ENCODE measurements around the gene PPM1B. TPM values are rescaled to one million over a fixed set of nuclear protein-coding genes. Genes with fewer than 3 reads are reported as not detected.

The PPM1B gene
- total and polyA plus RNA-seq, 2 of the 8 experiments (the other 6 are each of a cell fraction or from before 2014, with no cell fraction given): 43.6 to 126 TPM

- TF ChIP-seq JUN (IDR thresholded peaks at IDR 0.05; ENCODE audit: low read depth, low read length) (no peak), YY1 (IDR thresholded peaks at IDR 0.05; ENCODE audit: low read depth, low read length) (no peak), CTBP2 (IDR thresholded peaks at IDR 0.05; ENCODE audit: borderline replicate concordance, insufficient read depth, insufficient read length, low read length) (no peak), FOSL1 (IDR thresholded peaks at IDR 0.05; ENCODE audit: insufficient read depth, low read depth, low read length) (no peak), POU5F1 (IDR thresholded peaks at IDR 0.05; ENCODE audit: low read depth, low read length) (no peak)
These were observed 29.1 kb downstream of the PPM1B start (continued) for GRCh38 chr2:44197816-44198215.
